ENCODE results near the gene VIL1. TPM values are rescaled to one million over a fixed set of nuclear protein-coding genes. Genes with fewer than 3 reads are reported as not detected.

VIL1 gene
- total and polyA plus RNA-seq, 2 of the 13 experiments (the other 11 are each of a cell fraction or from before 2014, with no cell fraction given), result 287 to 301 TPM

DNA sequence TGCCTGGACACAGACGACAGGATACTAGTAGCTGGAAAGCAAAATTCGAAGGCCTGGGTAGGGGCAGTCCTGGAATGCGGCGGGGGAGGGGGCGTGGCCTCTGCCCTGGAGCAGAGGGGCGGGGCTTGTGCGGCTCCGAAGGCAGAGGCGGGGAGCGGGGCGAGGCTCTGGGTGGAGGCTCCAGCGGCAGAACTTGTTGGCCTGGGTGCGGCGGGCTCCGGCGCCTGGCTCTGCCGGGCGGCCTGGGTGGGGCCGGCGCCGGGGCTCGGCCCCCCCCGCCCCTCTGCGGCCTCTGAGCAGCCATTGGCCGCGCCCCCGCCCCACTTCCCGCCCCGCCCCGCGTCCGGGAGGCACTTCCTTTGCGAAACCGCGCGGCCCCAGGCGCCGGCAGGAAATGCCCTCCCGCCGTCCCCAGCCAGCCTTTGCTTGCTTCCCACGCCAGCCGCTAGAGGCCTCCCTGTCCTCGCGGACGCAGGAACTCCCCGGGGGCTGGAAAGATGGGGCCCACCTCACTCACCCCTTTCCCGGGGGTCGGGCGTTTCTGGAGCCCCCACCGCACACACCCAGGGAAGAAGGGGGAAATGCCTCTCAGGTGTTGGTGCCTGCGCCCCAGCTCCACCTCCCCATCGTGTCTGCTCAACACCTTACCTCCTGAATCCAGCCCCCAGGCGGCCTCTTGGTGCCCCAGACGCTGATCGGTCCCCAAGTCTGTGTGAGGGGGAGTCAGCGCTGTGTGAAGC is 12.5 kb upstream of the VIL1 start (continued):
- TF ChIP-seq WIZ (CRISPR knock-in tag; IDR thresholded peaks at IDR 0.05) (no peak), ADNP (CRISPR knock-in tag; IDR thresholded peaks at IDR 0.05) (no peak), ZSCAN12 (CRISPR knock-in tag; IDR thresholded peaks at IDR 0.05) (no peak), GLI4 (CRISPR knock-in tag; IDR thresholded peaks at IDR 0.05; ENCODE audit: borderline replicate concordance) (no peak; the same call in 1 of the 2 replicates), SNAPC2 (CRISPR knock-in tag; IDR thresholded peaks at IDR 0.05) (peak; percentile 29; the same call in 1 of the 2 replicates), ATF7 (IDR thresholded peaks at IDR 0.05) (no peak), ATF7 (CRISPR knock-in tag; IDR thresholded peaks at IDR 0.05) (no peak), ZNF879 (CRISPR knock-in tag; IDR thresholded peaks at IDR 0.05) (no peak), PAF1 (CRISPR knock-in tag; IDR thresholded peaks at IDR 0.05) (peak; percentile 93), SMAD3 (CRISPR knock-in tag; IDR thresholded peaks at IDR 0.05) (peak; percentile 79), SP1 (IDR thresholded peaks at IDR 0.05) (no peak), SP1 (CRISPR knock-in tag; IDR thresholded peaks at IDR 0.05) (peak; percentile 78), HIVEP1 (CRISPR knock-in tag; IDR thresholded peaks at IDR 0.05) (no peak), HMGA1 (CRISPR knock-in tag; conservative IDR thresholded peaks at IDR 0.05) (no peak)
- TF ChIP-seq, protein P1, sequence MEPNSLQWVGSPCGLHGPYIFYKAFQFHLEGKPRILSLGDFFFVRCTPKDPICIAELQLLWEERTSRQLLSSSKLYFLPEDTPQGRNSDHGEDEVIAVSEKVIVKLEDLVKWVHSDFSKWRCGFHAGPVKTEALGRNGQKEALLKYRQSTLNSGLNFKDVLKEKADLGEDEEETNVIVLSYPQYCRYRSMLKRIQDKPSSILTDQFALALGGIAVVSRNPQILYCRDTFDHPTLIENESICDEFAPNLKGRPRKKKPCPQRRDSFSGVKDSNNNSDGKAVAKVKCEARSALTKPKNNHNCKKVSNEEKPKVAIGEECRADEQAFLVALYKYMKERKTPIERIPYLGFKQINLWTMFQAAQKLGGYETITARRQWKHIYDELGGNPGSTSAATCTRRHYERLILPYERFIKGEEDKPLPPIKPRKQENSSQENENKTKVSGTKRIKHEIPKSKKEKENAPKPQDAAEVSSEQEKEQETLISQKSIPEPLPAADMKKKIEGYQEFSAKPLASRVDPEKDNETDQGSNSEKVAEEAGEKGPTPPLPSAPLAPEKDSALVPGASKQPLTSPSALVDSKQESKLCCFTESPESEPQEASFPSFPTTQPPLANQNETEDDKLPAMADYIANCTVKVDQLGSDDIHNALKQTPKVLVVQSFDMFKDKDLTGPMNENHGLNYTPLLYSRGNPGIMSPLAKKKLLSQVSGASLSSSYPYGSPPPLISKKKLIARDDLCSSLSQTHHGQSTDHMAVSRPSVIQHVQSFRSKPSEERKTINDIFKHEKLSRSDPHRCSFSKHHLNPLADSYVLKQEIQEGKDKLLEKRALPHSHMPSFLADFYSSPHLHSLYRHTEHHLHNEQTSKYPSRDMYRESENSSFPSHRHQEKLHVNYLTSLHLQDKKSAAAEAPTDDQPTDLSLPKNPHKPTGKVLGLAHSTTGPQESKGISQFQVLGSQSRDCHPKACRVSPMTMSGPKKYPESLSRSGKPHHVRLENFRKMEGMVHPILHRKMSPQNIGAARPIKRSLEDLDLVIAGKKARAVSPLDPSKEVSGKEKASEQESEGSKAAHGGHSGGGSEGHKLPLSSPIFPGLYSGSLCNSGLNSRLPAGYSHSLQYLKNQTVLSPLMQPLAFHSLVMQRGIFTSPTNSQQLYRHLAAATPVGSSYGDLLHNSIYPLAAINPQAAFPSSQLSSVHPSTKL (CRISPR knock-in tag; IDR thresholded peaks at IDR 0.05), result peak; percentile 75
- TF ChIP-seq, protein P2, sequence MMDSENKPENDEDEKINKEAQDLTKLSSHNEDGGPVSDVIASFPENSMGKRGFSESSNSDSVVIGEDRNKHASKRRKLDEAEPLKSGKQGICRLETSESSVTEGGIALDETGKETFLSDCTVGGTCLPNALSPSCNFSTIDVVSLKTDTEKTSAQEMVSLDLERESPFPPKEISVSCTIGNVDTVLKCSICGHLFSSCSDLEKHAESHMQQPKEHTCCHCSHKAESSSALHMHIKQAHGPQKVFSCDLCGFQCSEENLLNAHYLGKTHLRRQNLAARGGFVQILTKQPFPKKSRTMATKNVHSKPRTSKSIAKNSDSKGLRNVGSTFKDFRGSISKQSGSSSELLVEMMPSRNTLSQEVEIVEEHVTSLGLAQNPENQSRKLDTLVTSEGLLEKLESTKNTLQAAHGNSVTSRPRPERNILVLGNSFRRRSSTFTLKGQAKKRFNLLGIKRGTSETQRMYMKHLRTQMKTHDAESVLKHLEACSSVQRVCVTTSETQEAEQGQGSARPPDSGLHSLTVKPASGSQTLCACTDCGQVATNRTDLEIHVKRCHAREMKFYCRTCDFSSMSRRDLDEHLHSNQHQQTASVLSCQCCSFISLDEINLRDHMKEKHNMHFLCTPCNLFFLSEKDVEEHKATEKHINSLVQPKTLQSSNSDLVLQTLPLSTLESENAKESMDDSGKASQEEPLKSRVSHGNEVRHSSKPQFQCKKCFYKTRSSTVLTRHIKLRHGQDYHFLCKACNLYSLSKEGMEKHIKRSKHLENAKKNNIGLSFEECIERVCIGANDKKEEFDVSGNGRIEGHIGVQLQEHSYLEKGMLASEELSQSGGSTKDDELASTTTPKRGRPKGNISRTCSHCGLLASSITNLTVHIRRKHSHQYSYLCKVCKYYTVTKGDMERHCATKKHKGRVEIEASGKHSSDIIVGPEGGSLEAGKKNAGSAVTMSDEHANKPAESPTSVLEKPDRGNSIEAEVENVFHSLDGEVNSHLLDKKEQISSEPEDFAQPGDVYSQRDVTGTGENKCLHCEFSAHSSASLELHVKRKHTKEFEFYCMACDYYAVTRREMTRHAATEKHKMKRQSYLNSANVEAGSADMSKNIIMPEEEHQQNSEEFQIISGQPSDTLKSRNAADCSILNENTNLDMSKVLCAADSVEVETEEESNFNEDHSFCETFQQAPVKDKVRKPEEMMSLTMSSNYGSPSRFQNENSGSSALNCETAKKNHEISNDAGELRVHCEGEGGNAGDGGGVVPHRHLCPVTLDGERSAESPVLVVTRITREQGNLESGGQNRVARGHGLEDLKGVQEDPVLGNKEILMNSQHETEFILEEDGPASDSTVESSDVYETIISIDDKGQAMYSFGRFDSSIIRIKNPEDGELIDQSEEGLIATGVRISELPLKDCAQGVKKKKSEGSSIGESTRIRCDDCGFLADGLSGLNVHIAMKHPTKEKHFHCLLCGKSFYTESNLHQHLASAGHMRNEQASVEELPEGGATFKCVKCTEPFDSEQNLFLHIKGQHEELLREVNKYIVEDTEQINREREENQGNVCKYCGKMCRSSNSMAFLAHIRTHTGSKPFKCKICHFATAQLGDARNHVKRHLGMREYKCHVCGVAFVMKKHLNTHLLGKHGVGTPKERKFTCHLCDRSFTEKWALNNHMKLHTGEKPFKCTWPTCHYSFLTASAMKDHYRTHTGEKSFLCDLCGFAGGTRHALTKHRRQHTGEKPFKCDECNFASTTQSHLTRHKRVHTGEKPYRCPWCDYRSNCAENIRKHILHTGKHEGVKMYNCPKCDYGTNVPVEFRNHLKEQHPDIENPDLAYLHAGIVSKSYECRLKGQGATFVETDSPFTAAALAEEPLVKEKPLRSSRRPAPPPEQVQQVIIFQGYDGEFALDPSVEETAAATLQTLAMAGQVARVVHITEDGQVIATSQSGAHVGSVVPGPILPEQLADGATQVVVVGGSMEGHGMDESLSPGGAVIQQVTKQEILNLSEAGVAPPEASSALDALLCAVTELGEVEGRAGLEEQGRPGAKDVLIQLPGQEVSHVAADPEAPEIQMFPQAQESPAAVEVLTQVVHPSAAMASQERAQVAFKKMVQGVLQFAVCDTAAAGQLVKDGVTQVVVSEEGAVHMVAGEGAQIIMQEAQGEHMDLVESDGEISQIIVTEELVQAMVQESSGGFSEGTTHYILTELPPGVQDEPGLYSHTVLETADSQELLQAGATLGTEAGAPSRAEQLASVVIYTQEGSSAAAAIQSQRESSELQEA (CRISPR knock-in tag; IDR thresholded peaks at IDR 0.05; ENCODE audit: not compliant biosample characterization), result no peak
- TF ChIP-seq, protein P3, sequence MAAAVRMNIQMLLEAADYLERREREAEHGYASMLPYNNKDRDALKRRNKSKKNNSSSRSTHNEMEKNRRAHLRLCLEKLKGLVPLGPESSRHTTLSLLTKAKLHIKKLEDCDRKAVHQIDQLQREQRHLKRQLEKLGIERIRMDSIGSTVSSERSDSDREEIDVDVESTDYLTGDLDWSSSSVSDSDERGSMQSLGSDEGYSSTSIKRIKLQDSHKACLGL (CRISPR knock-in tag; IDR thresholded peaks at IDR 0.05), result peak; percentile 76

Data from HepG2 (cell line).